22Rv1 (cell line): ENCODE data around the gene FBXL7.

Experiments
- ZFX ChIP-seq: fragments of 450-650 bp; IDR thresholded peaks from 2 replicates; pipeline ENCODE4 v1.6.1; 2017; ENCODE audit warnings: antibody characterized with exemption, borderline replicate concordance
- TF ChIP-seq, protein P1 (sequence below): fragments of 450-650 bp; IDR thresholded peaks from 2 replicates; pipeline ENCODE4 v1.5.1; 2017; ENCODE audit warnings: mild to moderate bottlenecking

DNA sequence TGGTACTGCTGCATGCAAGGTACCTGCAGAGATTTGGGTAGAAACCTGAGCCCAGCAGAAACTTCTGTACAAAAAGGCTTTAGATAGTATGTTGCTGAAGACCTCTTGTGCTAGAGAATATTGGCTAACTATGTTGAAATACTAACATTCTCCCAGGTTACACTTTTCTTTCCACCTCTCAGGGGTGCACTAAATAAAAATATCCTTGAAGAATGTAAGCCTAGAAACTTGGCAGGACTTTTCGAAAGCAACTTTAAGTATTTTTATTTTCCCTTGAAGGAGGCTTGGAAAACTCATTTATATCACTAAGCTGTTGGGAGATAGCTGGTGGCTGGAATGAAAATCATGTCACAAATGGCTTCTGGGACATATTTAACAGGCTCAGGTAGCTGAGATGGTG, 50.0 kb downstream of the FBXL7 start:
- TF ChIP-seq, protein P1, sequence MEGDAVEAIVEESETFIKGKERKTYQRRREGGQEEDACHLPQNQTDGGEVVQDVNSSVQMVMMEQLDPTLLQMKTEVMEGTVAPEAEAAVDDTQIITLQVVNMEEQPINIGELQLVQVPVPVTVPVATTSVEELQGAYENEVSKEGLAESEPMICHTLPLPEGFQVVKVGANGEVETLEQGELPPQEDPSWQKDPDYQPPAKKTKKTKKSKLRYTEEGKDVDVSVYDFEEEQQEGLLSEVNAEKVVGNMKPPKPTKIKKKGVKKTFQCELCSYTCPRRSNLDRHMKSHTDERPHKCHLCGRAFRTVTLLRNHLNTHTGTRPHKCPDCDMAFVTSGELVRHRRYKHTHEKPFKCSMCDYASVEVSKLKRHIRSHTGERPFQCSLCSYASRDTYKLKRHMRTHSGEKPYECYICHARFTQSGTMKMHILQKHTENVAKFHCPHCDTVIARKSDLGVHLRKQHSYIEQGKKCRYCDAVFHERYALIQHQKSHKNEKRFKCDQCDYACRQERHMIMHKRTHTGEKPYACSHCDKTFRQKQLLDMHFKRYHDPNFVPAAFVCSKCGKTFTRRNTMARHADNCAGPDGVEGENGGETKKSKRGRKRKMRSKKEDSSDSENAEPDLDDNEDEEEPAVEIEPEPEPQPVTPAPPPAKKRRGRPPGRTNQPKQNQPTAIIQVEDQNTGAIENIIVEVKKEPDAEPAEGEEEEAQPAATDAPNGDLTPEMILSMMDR, result no peak
- no peak for TF ChIP-seq ZFX
